PFSK-1 (cell line): ENCODE results near the gene HJURP.

ENCODE experiments used
- FOXP2 ChIP-seq: optimal IDR thresholded peaks from 2 replicates; pipeline ENCODE3; 2011; ENCODE audit warnings: borderline replicate concordance, control low read depth, inconsistent platforms; ENCODE audit not compliant: insufficient read depth; ENCODE audit errors: extremely low read length, extremely low read depth
- POLR2AphosphoS5 ChIP-seq: IDR thresholded peaks from 2 replicates; pipeline ENCODE4 v1.6.1; 2012; ENCODE audit warnings: low read depth, mild to moderate bottlenecking, control low read depth, low read length, moderate library complexity
- REST ChIP-seq, 2 experiments: IDR thresholded peaks; 2 replicates each; pipeline versions ENCODE4 v1.6.1 to v1.8.0; 2011 to 2012; ENCODE audit warnings: low read depth in 2 of 2, low read length in 2 of 2, control low read depth in 1 of 2, inconsistent platforms in 1 of 2, mild to moderate bottlenecking in 1 of 2, moderate library complexity in 1 of 2; ENCODE audit not compliant: insufficient read depth in 1 of 2
- SIN3A ChIP-seq: IDR thresholded peaks from 2 replicates; pipeline ENCODE4 v1.6.1; 2012; ENCODE audit warnings: mild to moderate bottlenecking, low read length, moderate library complexity, borderline replicate concordance; ENCODE audit not compliant: insufficient read depth
- TAF1 ChIP-seq: IDR thresholded peaks from 2 replicates; pipeline ENCODE4 v1.6.1; 2012; ENCODE audit warnings: low read length, control low read depth, borderline replicate concordance; ENCODE audit not compliant: insufficient read depth

HJURP gene

GRCh38 chr2:233802132-233802815, 52.1 kb downstream of the HJURP start:
- TF ChIP-seq SIN3A, result no peak
- TF ChIP-seq POLR2AphosphoS5, result no peak
- TF ChIP-seq TAF1, result no peak
- TF ChIP-seq REST (IDR thresholded peaks at IDR 0.05; ENCODE audit: insufficient read depth in 1 of 2, low read depth in 2 of 2, low read length in 2 of 2), result no peak
- no peak for TF ChIP-seq FOXP2

- TF ChIP-seq POLR2AphosphoS5 (no peak), TAF1 (no peak), FOXP2 (no peak), SIN3A (no peak), REST (IDR thresholded peaks at IDR 0.05; ENCODE audit: insufficient read depth in 1 of 2, low read depth in 2 of 2, low read length in 2 of 2) (no peak)
These were observed 52.8 kb downstream of the HJURP start for GRCh38 chr2:233801357-233802131.

GRCh38 chr2:233800208-233800607, 54.1 kb downstream of the HJURP start:
- no peak for TF ChIP-seq POLR2AphosphoS5
- no peak for TF ChIP-seq SIN3A
- no peak for TF ChIP-seq REST (IDR thresholded peaks at IDR 0.05; ENCODE audit: insufficient read depth in 1 of 2, low read depth in 2 of 2, low read length in 2 of 2)
- TF ChIP-seq TAF1, result no peak
- TF ChIP-seq FOXP2, result no peak

GRCh38 chr2:233799716-233800115, 54.6 kb downstream of the HJURP start:
- TF ChIP-seq REST (IDR thresholded peaks at IDR 0.05; ENCODE audit: insufficient read depth in 1 of 2, low read depth in 2 of 2, low read length in 2 of 2), result no peak
- no peak for TF ChIP-seq SIN3A
- no peak for TF ChIP-seq FOXP2
- no peak for TF ChIP-seq TAF1
